ENCODE measurements around the gene TSPAN9.

Gene TSPAN9

GRCh38 chr12:3281588-3282383 lies 204.6 kb downstream of the TSPAN9 start:
- DNase-seq = no peak

GRCh38 chr12:3282384-3282670 lies 205.1 kb downstream of the TSPAN9 start:
- no peak for DNase-seq

- no peak for DNase-seq
Observed at GRCh38 chr12:3283137-3283680, 206.0 kb downstream of the TSPAN9 start.

GRCh38 chr12:3284405-3284804 lies 207.2 kb downstream of the TSPAN9 start:
- DNase-seq = no peak

GRCh38 chr12:3285570-3285969 lies 208.4 kb downstream of the TSPAN9 start:
- no peak for DNase-seq

GRCh38 chr12:3288690-3289089 lies 211.5 kb downstream of the TSPAN9 start:
- no peak for DNase-seq

- DNase-seq = no peak
Observed at GRCh38 chr12:3289702-3290101, 212.5 kb downstream of the TSPAN9 start.

- no peak for DNase-seq
Observed at GRCh38 chr12:3291939-3292338, 214.8 kb downstream of the TSPAN9 start.

- no peak for DNase-seq
Observed at GRCh38 chr12:3292677-3293412, 215.7 kb downstream of the TSPAN9 start.

- DNase-seq = no peak
Observed at GRCh38 chr12:3293446-3294161, 216.4 kb downstream of the TSPAN9 start.

- DNase-seq = no peak
Observed at GRCh38 chr12:3294481-3294911, 217.3 kb downstream of the TSPAN9 start.

- no peak for DNase-seq
Observed at GRCh38 chr12:3295225-3295624, 218.0 kb downstream of the TSPAN9 start.

GRCh38 chr12:3295646-3296408 lies 218.6 kb downstream of the TSPAN9 start:
- DNase-seq = no peak

- DNase-seq = no peak
Observed at GRCh38 chr12:3296409-3296701, 219.2 kb downstream of the TSPAN9 start.

- no peak for DNase-seq
Observed at GRCh38 chr12:3298603-3299002, 221.4 kb downstream of the TSPAN9 start.

- DNase-seq = peak; percentile 34
Observed at GRCh38 chr12:3299929-3300832, 223.0 kb downstream of the TSPAN9 start.

- no peak for DNase-seq
Observed at GRCh38 chr12:3300833-3301401, 223.7 kb downstream of the TSPAN9 start.

- DNase-seq = no peak
Observed at GRCh38 chr12:3302401-3303041, 225.3 kb downstream of the TSPAN9 start.

GRCh38 chr12:3303410-3304136 lies 226.4 kb downstream of the TSPAN9 start:
- no peak for DNase-seq

- no peak for DNase-seq
Observed at GRCh38 chr12:3304436-3305165, 227.4 kb downstream of the TSPAN9 start.

Measured in GDM1 (cell line).